ENCODE measurements around the gene MROH2A.
A peak's percentile ranks its signal among the peaks of the same experiment; 100 is the strongest.

Gene MROH2A

DNA sequence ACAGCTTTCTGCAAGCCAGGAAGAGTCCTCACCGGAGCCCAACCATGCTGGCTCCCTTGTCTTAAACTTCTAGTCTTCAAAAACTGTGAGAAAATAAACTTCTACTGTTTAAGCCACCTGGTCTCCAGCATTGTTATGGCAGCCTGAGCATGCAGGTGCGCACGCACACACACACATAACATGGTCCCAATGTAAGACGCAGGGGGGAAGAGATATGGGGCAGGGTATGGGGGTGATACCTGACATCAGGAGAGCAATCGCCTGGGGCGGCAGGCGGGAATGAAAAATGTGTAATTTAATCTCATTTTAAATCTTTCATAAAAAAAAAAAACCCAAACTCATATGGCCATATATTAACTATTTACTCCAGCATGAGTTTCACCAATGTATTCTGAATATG, 58.2 kb downstream of the MROH2A start:
- DNase-seq = no peak

DNA sequence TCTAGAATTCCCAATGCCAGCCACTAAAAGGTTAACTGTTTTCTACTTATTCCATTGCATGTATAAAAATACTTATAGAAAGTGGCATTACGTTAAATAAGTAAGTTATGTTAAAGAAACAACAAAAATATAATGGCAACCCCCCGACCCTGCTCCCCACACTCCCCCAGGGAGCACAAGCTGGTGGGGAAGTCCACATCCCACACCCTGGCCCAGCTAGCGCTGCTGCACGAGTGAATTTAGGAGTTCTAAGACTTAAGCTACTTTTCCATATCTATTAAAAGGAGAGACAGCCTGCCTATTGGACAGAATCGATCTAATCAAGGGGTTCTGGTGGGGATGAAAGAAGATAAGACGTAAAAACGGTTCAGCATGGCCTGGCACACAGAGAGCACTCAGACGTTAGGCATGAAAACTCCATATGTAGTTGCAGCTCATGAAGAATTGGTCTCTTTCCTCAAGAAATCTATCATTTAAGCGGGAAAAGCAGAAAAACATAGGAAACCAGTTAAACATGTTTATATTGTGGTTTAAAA, 59.6 kb downstream of the MROH2A start:
- DNase-seq = no peak

DNA sequence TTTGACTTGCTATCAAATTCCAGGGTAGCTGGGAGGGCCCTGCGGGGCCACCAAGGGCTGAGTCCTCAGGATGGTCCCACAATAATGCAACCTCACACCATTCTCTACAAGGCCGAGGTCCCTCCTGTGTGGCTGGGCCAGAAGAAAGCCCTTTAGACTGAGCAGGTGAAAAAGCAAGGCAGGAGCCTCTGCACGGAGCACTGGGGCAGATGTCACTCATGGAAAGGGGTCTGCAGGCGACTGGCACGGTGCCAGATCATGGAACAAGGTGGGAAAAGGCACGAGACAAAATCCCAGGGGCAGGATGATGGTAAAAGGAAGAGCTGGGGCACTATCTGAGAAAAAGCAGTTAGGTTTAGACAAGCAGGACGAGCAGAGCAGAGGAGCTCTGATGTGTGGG, 60.1 kb downstream of the MROH2A start:
- no peak for DNase-seq

DNA sequence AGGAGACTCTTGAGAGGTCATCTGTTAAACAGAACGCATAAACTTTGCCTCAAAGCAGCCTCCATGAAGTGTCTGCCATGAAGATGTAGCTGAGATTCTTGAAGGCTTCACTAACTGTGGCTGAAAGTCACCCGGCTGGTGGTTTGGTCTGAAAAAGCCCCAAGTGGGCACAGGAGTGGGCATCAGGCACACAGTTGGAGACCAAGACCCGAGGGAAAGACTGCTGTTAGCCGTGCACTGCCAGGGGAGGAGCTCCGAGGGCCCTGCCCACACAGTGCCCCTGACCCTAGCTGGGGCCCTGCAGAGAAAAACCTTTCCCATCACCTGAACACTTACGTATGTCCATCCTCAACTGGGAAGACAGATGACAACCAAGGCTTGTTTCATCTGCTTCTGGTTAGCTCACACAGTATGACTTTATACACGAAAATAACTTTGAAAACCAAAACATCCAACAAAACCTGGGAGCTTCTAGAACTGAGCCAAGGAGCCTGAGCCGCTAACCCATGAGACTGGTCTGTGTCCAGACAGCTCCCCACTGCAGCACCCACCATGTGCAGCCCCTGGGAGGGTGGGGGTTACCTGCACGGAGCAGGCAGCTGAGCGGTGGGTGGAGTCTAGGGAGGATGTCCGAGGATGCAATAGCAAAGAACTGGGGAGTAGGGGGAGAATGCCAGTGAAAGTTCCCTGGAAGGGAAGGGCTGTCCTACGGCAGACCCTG, 60.8 kb downstream of the MROH2A start:
- no peak for DNase-seq

DNA sequence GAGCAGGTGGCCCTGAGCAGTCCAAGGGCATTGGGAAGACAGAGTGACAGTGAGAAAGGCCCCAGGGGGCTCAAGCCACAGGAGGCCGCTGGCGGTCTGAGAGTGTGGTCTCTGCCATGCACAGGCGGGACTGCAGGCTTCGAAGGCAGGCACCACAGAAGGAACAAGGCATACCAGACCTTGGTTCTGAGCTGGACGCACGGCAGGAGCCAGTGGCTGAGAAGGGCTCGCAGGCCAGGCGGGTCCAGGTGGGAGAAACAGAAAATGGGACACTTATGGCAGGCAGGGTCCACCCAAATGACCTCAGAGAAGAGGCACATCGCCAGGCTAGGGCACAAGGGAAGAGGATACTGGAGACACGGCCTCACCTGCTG, 61.3 kb downstream of the MROH2A start:
- DNase-seq = no peak

DNA sequence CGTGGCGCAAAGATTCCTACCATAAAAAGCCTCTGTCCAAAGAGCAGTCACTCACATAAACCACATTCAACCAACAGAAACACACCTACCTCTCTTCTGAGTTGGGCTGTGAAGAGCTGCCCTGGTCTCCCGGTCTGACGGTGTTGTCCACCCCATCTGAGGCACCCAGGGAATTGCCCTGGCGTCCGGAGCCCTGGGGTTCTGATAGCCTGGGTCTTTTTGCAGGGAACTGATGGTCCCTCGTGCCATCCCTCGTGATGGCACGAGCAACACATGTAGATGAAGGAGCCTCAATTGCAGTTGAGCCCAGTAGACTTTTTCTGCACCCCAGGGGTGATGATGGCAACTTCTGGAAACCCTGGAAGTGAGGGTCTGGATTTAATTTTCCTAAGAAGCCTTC, 62.4 kb downstream of the MROH2A start:
- DNase-seq = no peak

DNA sequence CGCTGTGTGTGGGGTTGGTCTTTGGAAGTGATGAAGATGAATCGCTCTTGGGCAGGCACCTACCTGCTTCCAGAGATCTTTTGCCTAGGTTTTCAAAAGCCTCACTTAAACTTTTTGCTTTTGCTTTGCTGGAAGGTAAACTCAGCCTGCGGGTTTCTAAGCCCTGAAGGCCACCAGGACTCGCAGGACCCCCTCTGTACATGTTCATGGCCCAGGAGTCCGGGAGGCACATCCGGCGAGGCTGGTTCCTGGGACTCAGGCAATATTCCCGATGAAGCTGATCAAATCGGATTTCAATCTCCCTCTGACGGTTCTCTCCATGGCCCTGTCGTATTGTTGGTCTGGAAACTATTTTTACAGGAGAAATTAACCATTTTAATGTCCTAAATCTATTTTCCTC, 63.1 kb downstream of the MROH2A start:
- no peak for DNase-seq

DNA sequence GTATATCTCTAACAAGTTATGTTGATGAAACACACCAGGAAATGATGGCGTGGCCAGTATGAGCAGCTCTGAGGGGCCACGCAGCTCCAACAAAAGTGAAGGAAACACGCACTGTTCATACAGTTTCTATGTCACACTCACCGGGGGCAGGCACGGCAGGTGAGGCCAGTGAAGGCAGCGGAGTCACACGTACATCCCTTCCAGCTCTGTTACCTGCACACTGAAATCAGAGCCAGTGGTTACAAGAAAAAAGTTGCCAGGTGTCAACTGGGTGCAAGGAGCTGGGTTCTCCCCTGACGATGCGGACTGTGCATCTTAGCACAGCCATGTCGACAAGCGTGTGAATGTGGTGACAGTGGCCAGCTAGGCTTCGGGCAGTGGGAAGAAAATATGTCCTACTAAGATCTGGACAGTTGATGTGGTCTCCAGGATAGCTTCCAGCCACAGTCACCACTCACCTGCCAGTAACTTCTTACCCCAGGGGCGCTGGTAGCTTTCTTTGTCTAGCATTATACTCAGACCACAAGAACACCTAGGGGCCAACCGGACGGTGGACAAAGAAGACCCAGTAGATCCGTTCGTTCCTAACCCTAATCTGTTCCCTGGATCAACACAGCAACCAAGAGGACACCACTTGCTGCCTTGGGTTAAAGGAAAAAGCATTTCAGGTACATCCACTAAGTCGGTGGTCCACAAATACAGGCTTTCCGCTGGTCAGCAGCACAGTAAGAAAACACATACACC, 66.1 kb downstream of the MROH2A start:
- no peak for DNase-seq

DNA sequence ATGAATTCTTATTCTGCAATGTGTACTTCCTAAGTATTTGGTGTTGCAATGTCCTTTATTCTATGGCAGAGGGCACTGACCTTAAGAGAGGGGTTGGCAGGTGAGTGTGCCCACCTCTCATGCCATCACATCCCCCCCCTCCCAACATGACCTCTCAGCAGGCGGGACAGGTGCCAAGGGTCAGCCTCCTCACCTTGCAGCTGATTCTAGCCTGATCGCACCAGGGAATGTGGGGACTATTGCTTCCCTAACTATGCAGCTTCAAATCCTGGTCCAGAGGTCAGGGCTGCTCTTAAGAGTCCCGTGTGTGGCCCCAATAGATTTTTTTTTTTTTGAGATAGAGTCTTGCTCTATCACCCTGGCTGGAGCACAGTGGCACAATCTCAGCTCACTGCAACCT, 66.7 kb downstream of the MROH2A start:
- no peak for DNase-seq

DNA sequence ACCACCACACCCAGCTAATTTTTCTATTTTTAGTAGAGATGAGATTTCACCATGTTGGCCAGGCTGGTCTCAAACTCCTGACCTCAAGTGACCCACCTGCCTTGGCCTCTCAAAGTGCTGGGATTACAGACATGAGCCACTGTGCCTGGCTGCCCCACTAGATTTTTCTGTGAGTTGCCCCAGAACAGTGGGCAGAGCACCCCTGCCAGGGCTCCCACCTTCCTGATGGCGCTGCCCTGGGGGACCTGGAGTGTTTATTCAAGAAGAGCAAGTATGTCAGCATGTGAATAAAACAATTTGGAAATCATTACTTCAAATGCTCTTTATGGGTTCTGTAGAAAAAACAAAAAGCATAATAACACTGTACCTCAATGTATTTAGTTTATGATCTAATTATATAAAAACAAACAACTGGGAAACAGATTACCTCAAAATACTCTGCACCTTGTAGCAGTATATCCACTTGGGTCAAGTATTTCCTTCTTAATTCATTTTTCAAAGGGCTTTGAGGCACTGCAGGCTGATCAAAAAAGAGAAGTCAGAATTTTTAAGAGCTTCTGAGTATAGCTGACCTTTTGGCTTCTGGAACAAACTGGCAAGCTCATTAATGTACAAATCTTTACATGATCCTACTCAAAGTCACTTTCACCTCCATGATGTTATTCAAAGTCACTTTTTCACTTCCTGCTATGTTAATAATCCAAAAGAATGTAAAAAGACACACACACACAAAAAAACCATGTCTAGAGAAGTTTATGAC, 67.4 kb downstream of the MROH2A start:
- DNase-seq = no peak

DNA sequence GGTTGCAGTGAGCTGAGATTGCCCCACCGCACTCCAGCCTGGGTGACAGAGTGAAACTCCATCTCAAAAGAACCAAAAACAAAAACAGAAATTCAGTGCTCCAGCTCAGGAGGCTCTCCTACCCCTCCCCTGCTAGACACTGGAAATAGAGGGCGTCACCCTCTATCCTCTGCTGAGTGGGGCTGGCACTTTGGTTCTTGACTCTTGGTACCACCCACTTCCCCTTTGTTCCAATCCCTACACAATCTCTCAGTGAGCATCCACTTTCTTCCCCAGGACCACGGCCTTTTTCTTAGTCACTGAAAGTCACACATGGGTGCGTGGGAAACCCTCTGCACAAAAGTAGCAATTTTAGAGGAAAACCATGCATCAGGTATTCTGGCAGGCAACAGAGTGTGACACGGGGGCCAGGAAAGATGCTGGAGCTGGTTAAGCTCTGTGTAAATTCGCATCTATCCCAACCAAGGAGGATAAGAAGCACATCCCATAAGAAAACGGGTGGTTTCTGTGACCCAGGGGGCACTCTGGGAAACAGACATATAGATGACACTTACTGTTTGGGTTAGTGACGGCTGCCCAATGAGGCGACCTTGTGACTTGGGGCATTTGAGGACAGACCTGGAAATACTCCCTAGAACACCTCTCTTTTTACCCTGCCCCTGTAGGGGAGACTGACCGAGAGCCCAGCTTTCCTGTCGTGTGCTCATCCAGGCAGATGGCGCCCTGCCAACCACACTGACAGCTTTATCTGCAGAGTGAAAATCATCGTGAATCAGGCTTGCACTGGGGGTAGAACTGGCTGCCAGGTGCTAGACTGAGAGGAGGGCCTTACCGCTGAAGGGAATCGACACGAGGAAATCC, 68.5 kb downstream of the MROH2A start:
- DNase-seq = no peak

DNA sequence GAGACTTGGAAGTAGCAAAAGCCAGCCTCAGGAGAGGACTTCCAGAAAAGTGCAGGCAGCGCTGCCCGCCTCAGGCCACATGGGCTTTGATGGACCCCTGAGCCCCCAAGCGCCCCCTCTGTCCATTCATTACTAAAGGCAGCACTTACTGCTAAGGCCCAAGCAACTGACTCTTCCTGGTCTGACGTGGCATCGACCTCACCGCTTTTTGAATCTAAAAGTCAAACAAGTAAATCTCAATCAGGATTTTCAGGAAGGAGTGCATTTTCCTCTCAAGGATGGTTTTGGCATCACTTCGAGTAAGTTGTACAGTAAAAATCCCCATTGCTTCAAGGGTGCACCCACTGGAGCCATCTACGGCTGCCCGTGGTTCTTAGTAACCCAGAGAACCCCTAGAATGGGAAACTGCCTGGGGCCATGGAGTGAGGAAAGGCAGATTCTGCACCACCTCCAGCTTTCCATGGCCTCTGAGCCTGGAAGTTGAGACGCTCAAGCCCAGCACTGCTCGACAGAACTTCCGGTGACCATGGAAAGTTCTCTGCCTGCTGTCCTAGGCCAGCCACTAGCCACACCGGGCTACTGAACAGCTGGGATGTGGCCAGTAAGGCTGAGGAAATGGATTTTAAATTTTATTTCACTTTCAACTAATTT, 69.2 kb downstream of the MROH2A start:
- DNase-seq = no peak

DNA sequence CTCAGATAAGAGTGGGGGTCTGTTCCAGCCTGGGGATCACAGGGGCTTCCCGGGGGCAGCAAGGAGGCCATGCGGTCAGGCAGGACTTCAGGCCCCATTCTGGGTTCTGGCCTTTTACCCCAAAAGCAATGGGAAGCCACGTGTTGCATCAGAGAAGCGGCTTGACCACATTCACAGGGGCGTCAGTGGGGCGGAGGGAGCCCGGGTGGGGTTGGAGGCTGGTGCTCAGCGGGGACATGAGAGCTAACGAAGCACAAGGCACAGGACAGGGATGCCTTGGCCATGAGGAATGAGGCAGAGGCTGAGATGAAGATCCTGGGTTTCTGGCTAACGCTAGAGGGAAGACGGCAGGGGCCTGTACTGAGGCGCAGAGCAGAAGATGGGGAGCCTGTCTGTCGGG, 70.1 kb downstream of the MROH2A start:
- DNase-seq = no peak

DNA sequence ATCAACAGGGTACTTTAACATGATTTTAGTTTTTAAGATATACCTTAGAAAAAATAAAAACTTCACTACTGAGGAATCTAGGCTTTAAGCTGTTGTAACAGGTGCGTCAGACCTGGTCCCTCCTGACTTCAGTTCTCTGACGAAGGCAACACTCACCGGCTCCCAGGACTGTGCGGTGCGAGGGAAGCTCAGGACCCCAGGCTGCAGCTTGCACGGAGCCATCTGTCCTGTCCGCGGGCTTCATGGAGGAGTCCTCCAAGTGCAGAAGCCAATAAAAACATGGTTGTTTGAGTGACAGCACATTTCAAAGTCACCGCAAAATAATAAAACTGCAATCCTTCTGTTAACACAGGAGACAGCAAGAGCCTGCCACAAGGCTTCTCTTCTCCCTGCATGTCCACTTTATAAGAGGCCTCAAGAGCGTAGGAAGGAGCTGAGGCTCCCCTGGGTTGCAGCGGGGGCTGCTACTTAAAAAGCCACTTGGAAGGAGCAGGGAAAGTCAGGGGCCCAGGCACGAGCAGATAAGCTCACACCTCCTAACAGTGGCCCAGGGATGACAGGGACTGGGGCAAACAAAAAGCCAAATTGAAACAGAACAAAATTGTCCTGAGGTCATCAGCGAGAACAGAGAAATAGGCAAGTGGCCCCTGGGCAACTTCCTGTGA, 71.6 kb downstream of the MROH2A start:
- DNase-seq = no peak

DNA sequence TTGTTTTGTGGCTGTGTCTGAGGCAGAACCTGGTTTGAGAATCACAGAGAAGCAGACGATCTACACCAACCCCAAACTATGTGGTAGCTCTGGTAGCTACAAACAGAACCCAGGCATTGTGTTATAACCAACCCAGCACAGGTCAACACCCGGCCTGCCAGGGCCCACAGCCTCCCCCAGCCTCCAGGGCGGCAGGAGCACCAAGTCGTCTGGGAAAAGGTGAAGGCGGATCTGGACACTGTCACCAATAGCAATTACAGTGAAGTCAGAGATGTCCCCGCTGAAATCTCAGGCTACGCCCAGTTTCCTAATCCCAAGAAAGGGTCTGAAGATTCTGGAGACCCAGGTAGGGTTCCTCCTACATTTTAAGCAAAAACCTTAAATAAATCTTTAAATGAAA, 72.6 kb downstream of the MROH2A start:
- no peak for DNase-seq

DNA sequence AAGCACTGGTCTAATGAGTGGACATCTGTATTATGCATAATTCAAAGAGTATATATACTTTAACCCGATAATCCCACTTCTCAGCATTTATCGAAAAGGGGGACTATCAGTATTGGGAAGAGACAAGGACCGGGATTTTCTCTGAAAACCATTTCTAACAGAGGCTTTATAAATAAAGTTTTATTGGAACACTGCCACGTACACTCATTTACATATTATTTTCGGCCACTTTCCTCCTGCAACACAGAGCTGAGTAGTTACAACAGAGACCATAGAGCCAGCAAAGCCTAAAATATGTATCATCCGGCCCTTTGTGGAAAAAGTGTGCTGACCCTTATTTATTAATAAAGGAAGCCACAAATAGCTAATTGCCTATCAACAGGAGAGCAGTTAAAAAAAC, 73.0 kb downstream of the MROH2A start:
- DNase-seq = no peak

DNA sequence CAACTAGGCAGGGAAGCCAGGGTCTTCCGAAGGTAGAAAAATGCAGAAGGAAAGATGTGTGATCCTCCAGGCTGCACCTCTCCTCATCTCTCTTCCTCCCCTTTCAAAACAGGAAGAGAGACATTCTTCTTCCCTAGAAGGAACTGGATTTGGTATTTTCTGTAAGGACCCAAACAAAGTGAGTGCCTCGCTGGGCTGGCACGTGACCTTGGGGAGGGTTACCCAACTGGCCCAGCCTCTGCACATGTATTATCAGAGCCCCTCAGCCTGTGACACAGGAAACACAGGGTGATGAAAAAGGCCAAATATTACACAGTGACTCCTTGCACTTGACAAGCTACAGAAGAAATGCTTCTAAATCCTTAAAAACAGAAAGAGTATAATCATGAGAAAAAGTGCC, 73.9 kb downstream of the MROH2A start:
- no peak for DNase-seq

DNA sequence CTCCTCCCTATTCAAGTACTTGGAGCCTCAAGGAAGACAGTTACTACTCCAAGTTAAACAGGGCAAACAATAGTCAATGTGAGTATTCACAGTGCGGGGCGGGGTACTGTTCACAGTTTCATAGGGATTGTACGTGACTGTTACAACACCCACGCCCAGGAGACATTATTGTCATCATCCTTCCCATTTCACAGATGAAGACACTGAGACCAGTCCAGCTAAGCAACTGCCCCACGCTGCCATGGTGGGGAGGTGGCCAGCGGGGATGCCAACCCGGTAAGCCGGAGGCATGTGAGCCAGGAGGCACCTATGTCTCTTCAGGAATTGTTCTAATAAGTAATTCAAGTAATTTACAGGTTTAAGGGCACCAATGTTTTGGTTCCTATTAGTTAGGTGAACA, 75.2 kb downstream of the MROH2A start:
- no peak for DNase-seq

DNA sequence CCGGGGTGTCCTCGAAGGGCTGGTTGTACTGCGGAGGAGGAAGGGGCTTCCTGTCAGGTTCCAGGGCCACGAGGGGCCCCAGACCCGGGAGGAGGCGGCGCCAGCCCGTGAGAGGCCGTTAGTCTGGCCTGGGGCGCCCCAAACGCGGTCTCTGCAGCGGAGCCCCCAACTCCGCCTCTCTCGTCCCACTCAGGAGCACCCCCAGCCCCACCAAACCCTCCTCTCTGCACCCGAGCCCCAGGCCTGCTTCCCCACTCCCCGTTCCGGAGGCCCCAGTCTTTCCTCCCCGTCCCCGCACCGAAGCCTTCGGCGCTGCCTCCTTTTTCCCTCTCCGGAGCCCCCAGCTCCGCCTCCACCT, 75.7 kb downstream of the MROH2A start:
- no peak for DNase-seq

DNA sequence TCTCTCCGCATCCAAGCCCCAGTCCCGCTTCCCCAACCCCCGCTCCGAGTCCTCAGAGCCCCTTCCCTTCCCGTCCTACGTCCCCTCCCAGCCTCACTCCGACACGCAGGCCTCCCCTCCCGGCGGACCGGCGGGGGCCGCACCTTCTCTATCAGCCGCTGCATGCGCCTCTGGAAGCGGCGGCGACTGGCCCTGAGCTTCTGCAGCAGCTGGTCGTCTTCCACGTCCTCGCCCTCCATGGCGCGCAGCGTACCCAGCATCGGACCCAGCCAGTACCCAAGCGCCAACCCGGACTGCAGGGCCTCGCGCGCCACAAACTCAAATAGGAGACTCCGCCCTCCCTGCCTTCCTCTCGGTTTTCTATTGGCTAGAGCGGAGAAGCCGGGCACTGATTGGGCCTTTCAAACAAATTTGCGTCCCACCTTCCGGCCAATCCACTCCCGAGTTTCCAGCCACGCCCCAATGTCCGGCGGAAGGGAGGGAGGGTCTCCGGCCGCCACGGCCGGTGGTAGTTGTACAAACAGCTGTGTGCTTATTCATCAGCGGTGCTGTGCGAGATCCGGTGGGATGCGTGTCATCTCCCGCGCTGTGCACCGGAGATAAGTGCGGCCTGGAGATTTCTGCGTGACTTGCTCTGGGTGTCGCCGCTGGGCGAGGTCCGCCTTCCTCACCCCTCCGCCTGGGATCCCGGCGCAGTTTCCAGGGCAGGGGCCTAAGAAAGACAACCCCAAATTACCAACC, 76.3 kb downstream of the MROH2A start, which contains the start of gene HJURP:
Gene HJURP, minus strand, starts transcription at position 295 of the 741 bp plus-strand sequence. Its CDS starts 35 bp downstream, at position 260.
- peak; percentile 84 for DNase-seq

DNA sequence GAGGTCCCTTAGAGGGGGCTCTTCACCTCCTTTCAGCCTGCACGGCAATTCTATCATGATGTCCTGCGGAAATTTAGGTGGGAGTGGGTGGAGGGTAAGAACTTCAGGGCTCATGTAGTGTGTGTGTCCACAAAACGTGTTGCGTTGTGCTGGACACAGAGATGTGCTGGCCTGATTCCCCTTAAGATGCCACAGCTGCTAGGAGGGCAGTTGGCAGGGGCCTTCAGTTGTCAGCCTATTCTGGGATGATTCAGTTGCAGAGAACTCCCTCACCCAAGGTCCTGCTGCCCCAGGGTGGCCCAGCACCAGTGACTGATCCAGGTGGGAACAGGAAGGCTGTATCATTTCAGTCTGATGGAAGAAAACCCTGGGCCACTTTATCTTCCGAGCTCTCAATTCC, 77.2 kb downstream of the MROH2A start:
- DNase-seq = no peak

Data from central memory CD4-positive, alpha-beta T cell (primary cell).